Bone marrow (tissue), 2 donors: ENCODE results near the gene NLRP1.
A peak's percentile ranks its signal among the peaks of the same experiment; 100 is the strongest.

Experiments used
- DNase-seq, 2 donors: peaks; one replicate each; lab custom pipeline; 2025; lab: John Stamatoyannopoulos, UW

NLRP1 gene

GRCh38 chr17:5473906-5474305, 110.4 kb downstream of the NLRP1 start:
- DNase-seq: no peak

- no peak for DNase-seq
Observed at GRCh38 chr17:5472511-5472910, 111.8 kb downstream of the NLRP1 start.

GRCh38 chr17:5468075-5468473, 116.2 kb downstream of the NLRP1 start:
- no peak for DNase-seq

GRCh38 chr17:5467416-5467815, 116.9 kb downstream of the NLRP1 start:
- DNase-seq: no peak

- DNase-seq: no peak
Observed at GRCh38 chr17:5466295-5466694, 118.0 kb downstream of the NLRP1 start.

- peak in 1 of 2 donors; percentile 3 for DNase-seq
Observed at GRCh38 chr17:5464717-5465507, 119.4 kb downstream of the NLRP1 start.
